Activated T-helper 2 cell treated with anti-CD3 and anti-CD28 coated beads, Interferon-gamma antibody, Interleukin-2, Interleukin-4, amounts not matched to agents 10 μg/mL and 5 μg/mL and 100 μg/mL, durations not matched to agents 14 hours and 24 hours and 36 hours (primary cell): Measurements from ENCODE around the gene LMO7. TPM values are rescaled to one million over a fixed set of nuclear protein-coding genes. Genes with fewer than 3 reads are reported as not detected.

Source experiments
- DNase-seq: peaks from one replicate; pipeline ENCODE4 v3.0.0; 2021; ENCODE audit warnings: low spot score
- H3K27ac Mint-ChIP-seq: one replicate; pipeline ENCODE4 v1.8.0; 2021; ENCODE audit warnings: mixed read lengths
- H3K27me3 Mint-ChIP-seq: one replicate; pipeline ENCODE4 v1.8.0; 2021; ENCODE audit warnings: low read depth, mixed read lengths
- H3K36me3 Mint-ChIP-seq: one replicate; pipeline ENCODE4 v1.8.0; 2021; ENCODE audit warnings: low read depth, mixed read lengths
- H3K4me1 Mint-ChIP-seq: one replicate; pipeline ENCODE4 v1.8.0; 2021; ENCODE audit warnings: low read depth, mixed read lengths
- H3K4me3 Mint-ChIP-seq: one replicate; pipeline ENCODE4 v1.8.0; 2021; ENCODE audit warnings: low read depth, mild to moderate bottlenecking, moderate library complexity, mixed read lengths
- H3K9me3 Mint-ChIP-seq: one replicate; pipeline ENCODE4 v1.8.0; 2021; ENCODE audit warnings: mixed read lengths
- intact Hi-C: fragments of 100-400 bp; cut with micrococcal nuclease; formaldehyde crosslinking; loops from one replicate; pipeline ENCODE4 v1.15.1; 2023
- total RNA-seq: library from RNA; stranded (reverse); gene quantifications from 2 replicates; pipeline ENCODE4 v1.2.3, GENCODE V29; 2022

LMO7 gene
- total RNA-seq, 1 donor from 2014 or later: 6.9 TPM

GRCh38 chr13:75836441-75836840 is 200.3 kb downstream of the LMO7 start:
- no peak overlapping the region for H3K4me3 Mint-ChIP-seq
- DNase-seq: no peak
- no peaks in the 10 kb centered on the region for H3K27me3 Mint-ChIP-seq
- H3K27ac Mint-ChIP-seq: no peak overlapping the region
- intact Hi-C loops: no loop called here
- H3K9me3 Mint-ChIP-seq: no peaks in the 10 kb centered on the region
- H3K36me3 Mint-ChIP-seq: peaks cover 8% of the 10 kb centered on the region
- H3K4me1 Mint-ChIP-seq: no peaks in the 10 kb centered on the region

- intact Hi-C loops: no loop called here
- Mint-ChIP-seq H3K4me1 (no peaks in the 10 kb centered on the region), H3K27ac (no peak overlapping the region), H3K4me3 (no peak overlapping the region), H3K9me3 (peaks cover 6% of the 10 kb centered on the region), H3K36me3 (peaks cover 27% of the 10 kb centered on the region), H3K27me3 (no peaks in the 10 kb centered on the region)
- no peak for DNase-seq
Observed at GRCh38 chr13:75838366-75839005, 202.4 kb downstream of the LMO7 start.

GRCh38 chr13:75839406-75839805 is 203.3 kb downstream of the LMO7 start:
- intact Hi-C loops: no loop called here
- no peak overlapping the region for H3K4me3 Mint-ChIP-seq
- H3K9me3 Mint-ChIP-seq: peaks cover 6% of the 10 kb centered on the region
- H3K36me3 Mint-ChIP-seq: peaks cover 27% of the 10 kb centered on the region
- H3K27me3 Mint-ChIP-seq: no peaks in the 10 kb centered on the region
- no peak overlapping the region for H3K27ac Mint-ChIP-seq
- no peaks in the 10 kb centered on the region for H3K4me1 Mint-ChIP-seq
- DNase-seq: no peak

GRCh38 chr13:75841905-75842304 is 205.8 kb downstream of the LMO7 start:
- no peak overlapping the region for H3K27ac Mint-ChIP-seq
- no peak for DNase-seq
- no peak overlapping the region for H3K4me3 Mint-ChIP-seq
- intact Hi-C loops: no loop called here
- H3K27me3 Mint-ChIP-seq: no peaks in the 10 kb centered on the region
- no peaks in the 10 kb centered on the region for H3K4me1 Mint-ChIP-seq
- H3K36me3 Mint-ChIP-seq: peaks cover 27% of the 10 kb centered on the region
- peaks cover 6% of the 10 kb centered on the region for H3K9me3 Mint-ChIP-seq

GRCh38 chr13:75843074-75843473 is 206.9 kb downstream of the LMO7 start:
- no peak for DNase-seq
- intact Hi-C loops: no loop called here
- H3K27me3 Mint-ChIP-seq: no peaks in the 10 kb centered on the region
- no peak overlapping the region for H3K4me3 Mint-ChIP-seq
- H3K27ac Mint-ChIP-seq: no peak overlapping the region
- peaks cover 27% of the 10 kb centered on the region for H3K36me3 Mint-ChIP-seq
- H3K9me3 Mint-ChIP-seq: peaks cover 6% of the 10 kb centered on the region
- H3K4me1 Mint-ChIP-seq: peaks cover 7% of the 10 kb centered on the region

- Mint-ChIP-seq H3K4me1 (peaks cover 7% of the 10 kb centered on the region), H3K27ac (no peak overlapping the region), H3K36me3 (peaks cover 24% of the 10 kb centered on the region), H3K4me3 (no peak overlapping the region), H3K9me3 (peaks cover 6% of the 10 kb centered on the region), H3K27me3 (no peaks in the 10 kb centered on the region)
- intact Hi-C loops: no loop called here
- no peak for DNase-seq
Observed at GRCh38 chr13:75843991-75844390, 207.9 kb downstream of the LMO7 start.

GRCh38 chr13:75847588-75847987 is 211.5 kb downstream of the LMO7 start:
- H3K36me3 Mint-ChIP-seq: peaks cover 8% of the 10 kb centered on the region
- no peaks in the 10 kb centered on the region for H3K27me3 Mint-ChIP-seq
- no peak for DNase-seq
- H3K4me3 Mint-ChIP-seq: no peak overlapping the region
- peaks cover 6% of the 10 kb centered on the region for H3K9me3 Mint-ChIP-seq
- intact Hi-C loops: no loop called here
- no peak overlapping the region for H3K27ac Mint-ChIP-seq
- H3K4me1 Mint-ChIP-seq: peaks cover 7% of the 10 kb centered on the region

GRCh38 chr13:75850916-75851315 is 214.8 kb downstream of the LMO7 start:
- Mint-ChIP-seq H3K4me1 (peaks cover 7% of the 10 kb centered on the region), H3K36me3 (peaks cover 5% of the 10 kb centered on the region), H3K9me3 (no peaks in the 10 kb centered on the region), H3K27ac (no peak overlapping the region), H3K27me3 (no peaks in the 10 kb centered on the region), H3K4me3 (no peak overlapping the region)
- DNase-seq: no peak
- intact Hi-C loops: no loop called here

- DNase-seq: no peak
- Mint-ChIP-seq H3K36me3 (peaks cover 5% of the 10 kb centered on the region), H3K27me3 (no peaks in the 10 kb centered on the region), H3K4me1 (no peaks in the 10 kb centered on the region), H3K9me3 (no peaks in the 10 kb centered on the region), H3K4me3 (no peak overlapping the region), H3K27ac (no peak overlapping the region)
- intact Hi-C loops: no loop called here
Observed at GRCh38 chr13:75855216-75855615, 219.1 kb downstream of the LMO7 start.

- Mint-ChIP-seq H3K27me3 (no peaks in the 10 kb centered on the region), H3K4me3 (no peak overlapping the region)
- intact Hi-C loops: no loop called here
Observed at GRCh38 chr13:75855847-75856246, 219.7 kb downstream of the LMO7 start.

GRCh38 chr13:75857291-75857690 is 221.2 kb downstream of the LMO7 start:
- H3K4me1 Mint-ChIP-seq: peaks cover 1% of the 10 kb centered on the region
- H3K9me3 Mint-ChIP-seq: no peaks in the 10 kb centered on the region
- intact Hi-C loops: no loop called here
- H3K27me3 Mint-ChIP-seq: no peaks in the 10 kb centered on the region
- H3K27ac Mint-ChIP-seq: no peak overlapping the region
- DNase-seq: no peak
- peaks cover 5% of the 10 kb centered on the region for H3K36me3 Mint-ChIP-seq
- H3K4me3 Mint-ChIP-seq: no peak overlapping the region

More at GRCh38 chr13:75855847-75856246, 219.7 kb downstream of the LMO7 start:
- DNase-seq: no peak
- H3K36me3 Mint-ChIP-seq: peaks cover 5% of the 10 kb centered on the region
- no peaks in the 10 kb centered on the region for H3K4me1 Mint-ChIP-seq
- no peak overlapping the region for H3K27ac Mint-ChIP-seq
- no peaks in the 10 kb centered on the region for H3K9me3 Mint-ChIP-seq

GRCh38 chr13:75860935-75861334 is 224.8 kb downstream of the LMO7 start:
- H3K27ac Mint-ChIP-seq: no peak overlapping the region
- H3K4me3 Mint-ChIP-seq: no peak overlapping the region
- no peak for DNase-seq
- peaks cover 8% of the 10 kb centered on the region for H3K4me1 Mint-ChIP-seq
- peaks cover 3% of the 10 kb centered on the region for H3K27me3 Mint-ChIP-seq
- intact Hi-C loops: no loop called here
- no peaks in the 10 kb centered on the region for H3K9me3 Mint-ChIP-seq
- no peaks in the 10 kb centered on the region for H3K36me3 Mint-ChIP-seq

GRCh38 chr13:75861786-75862185 is 225.7 kb downstream of the LMO7 start:
- H3K9me3 Mint-ChIP-seq: no peaks in the 10 kb centered on the region
- peaks cover 8% of the 10 kb centered on the region for H3K4me1 Mint-ChIP-seq
- H3K4me3 Mint-ChIP-seq: no peak overlapping the region
- intact Hi-C loops: no loop called here
- no peak overlapping the region for H3K27ac Mint-ChIP-seq
- H3K27me3 Mint-ChIP-seq: peaks cover 7% of the 10 kb centered on the region
- H3K36me3 Mint-ChIP-seq: no peaks in the 10 kb centered on the region
- no peak for DNase-seq

GRCh38 chr13:75864718-75865117 is 228.6 kb downstream of the LMO7 start:
- Mint-ChIP-seq H3K27me3 (peaks cover 12% of the 10 kb centered on the region), H3K9me3 (no peaks in the 10 kb centered on the region), H3K27ac (no peak overlapping the region), H3K36me3 (no peaks in the 10 kb centered on the region), H3K4me1 (peaks cover 11% of the 10 kb centered on the region), H3K4me3 (no peak overlapping the region)
- no peak for DNase-seq
- intact Hi-C loops: no loop called here
